ENCODE data around the gene BNIP5.

DNA sequence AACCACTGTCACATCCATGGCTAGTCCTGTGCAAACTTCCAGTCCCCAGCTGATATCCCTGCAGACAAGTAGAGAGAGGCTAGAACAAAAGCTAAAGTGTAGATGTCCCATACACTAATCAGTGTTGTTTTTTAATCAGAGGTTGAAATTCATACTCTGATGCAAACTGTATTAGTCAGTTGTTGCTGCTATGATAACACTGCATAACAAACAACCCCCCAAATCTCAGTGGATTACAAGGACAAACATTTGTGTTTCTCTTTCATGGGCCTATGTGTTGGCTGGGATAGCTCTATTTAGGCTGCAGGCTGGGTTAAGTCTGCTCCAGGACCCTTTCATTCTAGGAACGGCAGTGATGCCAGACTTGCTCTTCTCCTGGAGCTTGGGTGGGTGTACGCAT lies 26.8 kb downstream of the BNIP5 start:
- no peak for TF ChIP-seq YY1 (IDR thresholded peaks at IDR 0.05; ENCODE audit: insufficient read depth, insufficient read length)
- no peak for TF ChIP-seq ZNF274 (IDR thresholded peaks at IDR 0.05; ENCODE audit: low read depth, low read length)
- TF ChIP-seq SUZ12 (IDR thresholded peaks at IDR 0.05; ENCODE audit: extremely low read depth, insufficient read depth, insufficient read length) = no peak
